Measurements from ENCODE around the gene DHRSX. TPM values are rescaled to one million over a fixed set of nuclear protein-coding genes. Genes with fewer than 3 reads are reported as not detected.
A peak's percentile ranks its signal among the peaks of the same experiment; 100 is the strongest.

Gene DHRSX
- total RNA-seq, 1 donor from 2014 or later, result 30.4 TPM

- Histone ChIP-seq H3K9me3 (ENCODE audit: insufficient read depth, low read depth, low read length) (no peaks in the 10 kb centered on the region), H3K4me1 (ENCODE audit: insufficient read depth, low read length) (no peaks in the 10 kb centered on the region), H3K27me3 (ENCODE audit: insufficient read depth, low read length) (no peaks in the 10 kb centered on the region), H4K20me1 (ENCODE audit: insufficient read depth, low read length) (peaks cover 5% of the 10 kb centered on the region), H3K36me3 (ENCODE audit: insufficient read depth, low read length) (no peaks in the 10 kb centered on the region), H2AFZ (ENCODE audit: low read depth, low read length) (no peak overlapping the region), H3K79me2 (ENCODE audit: insufficient read depth, low read length) (no peaks in the 10 kb centered on the region), H3K27ac (ENCODE audit: low read depth, low read length) (no peak overlapping the region), H3K4me2 (ENCODE audit: low read length) (no peak overlapping the region), H3K9ac (ENCODE audit: low read length) (no peak overlapping the region), H3K4me3 (ENCODE audit: insufficient read depth, low read depth, low read length) (no peak overlapping the region)
- no peak overlapping the region for H3K4me3 Mint-ChIP-seq (ENCODE audit: unreplicated experiment)
- H3K27me3 Mint-ChIP-seq (ENCODE audit: low read depth, unreplicated experiment), result no peaks in the 10 kb centered on the region
- H3K27ac Mint-ChIP-seq (ENCODE audit: unreplicated experiment), result no peak overlapping the region
- H3K4me1 Mint-ChIP-seq (ENCODE audit: low read depth, unreplicated experiment), result no peaks in the 10 kb centered on the region
- H3K9me3 Mint-ChIP-seq (ENCODE audit: unreplicated experiment), result peaks cover 8% of the 10 kb centered on the region
- H3K36me3 Mint-ChIP-seq (ENCODE audit: low read depth, unreplicated experiment), result peaks cover 27% of the 10 kb centered on the region
- no peak for FAIRE-seq
- peak; percentile 36 for DNase-seq (ENCODE audit: low read depth)
- TF ChIP-seq EZH2 (IDR thresholded peaks at IDR 0.05; ENCODE audit: insufficient read depth, low read length) (no peak), CTCF (IDR thresholded peaks at IDR 0.05; ENCODE audit: insufficient read depth, low read depth, low read length) (no peak)
Observed at GRCh38 chrX:2283111-2283859, 217.5 kb downstream of the DHRSX start.

GRCh38 chrX:2282490-2283090 lies 218.2 kb downstream of the DHRSX start:
- H3K9me3 Mint-ChIP-seq (ENCODE audit: unreplicated experiment), result peaks cover 4% of the 10 kb centered on the region
- FAIRE-seq, result no peak
- H3K27ac ChIP-seq (ENCODE audit: low read depth, low read length), result no peak overlapping the region

More at GRCh38 chrX:2282490-2283090, 218.2 kb downstream of the DHRSX start:
- Histone ChIP-seq H3K4me3 (ENCODE audit: insufficient read depth, low read depth, low read length) (no peak overlapping the region), H4K20me1 (ENCODE audit: insufficient read depth, low read length) (peaks cover 5% of the 10 kb centered on the region), H3K36me3 (ENCODE audit: insufficient read depth, low read length) (no peaks in the 10 kb centered on the region), H3K9ac (ENCODE audit: low read length) (no peak overlapping the region), H3K4me2 (ENCODE audit: low read length) (no peak overlapping the region), H2AFZ (ENCODE audit: low read depth, low read length) (no peak overlapping the region), H3K4me1 (ENCODE audit: insufficient read depth, low read length) (no peaks in the 10 kb centered on the region), H3K27me3 (ENCODE audit: insufficient read depth, low read length) (no peaks in the 10 kb centered on the region), H3K79me2 (ENCODE audit: insufficient read depth, low read length) (no peaks in the 10 kb centered on the region), H3K9me3 (ENCODE audit: insufficient read depth, low read depth, low read length) (no peaks in the 10 kb centered on the region)
- TF ChIP-seq EZH2 (IDR thresholded peaks at IDR 0.05; ENCODE audit: insufficient read depth, low read length) (no peak), CTCF (IDR thresholded peaks at IDR 0.05; ENCODE audit: insufficient read depth, low read depth, low read length) (no peak)
- Mint-ChIP-seq H3K27ac (ENCODE audit: unreplicated experiment) (no peak overlapping the region), H3K36me3 (ENCODE audit: low read depth, unreplicated experiment) (peaks cover 25% of the 10 kb centered on the region), H3K4me1 (ENCODE audit: low read depth, unreplicated experiment) (no peaks in the 10 kb centered on the region), H3K27me3 (ENCODE audit: low read depth, unreplicated experiment) (no peaks in the 10 kb centered on the region), H3K4me3 (ENCODE audit: unreplicated experiment) (peak overlapping the region; percentile 50)
- DNase-seq (ENCODE audit: low read depth), result no peak
